ENCODE data around the gene GDPD3. TPM values are rescaled to one million over a fixed set of nuclear protein-coding genes. Genes with fewer than 3 reads are reported as not detected.
A peak's percentile ranks its signal among the peaks of the same experiment; 100 is the strongest.

GDPD3 gene
- total and polyA plus RNA-seq, 9 of the 15 experiments (the other 6 are each of a cell fraction or from before 2014, with no cell fraction given), result 0.47 to 3.9 (median 1.1) TPM

GRCh38 chr16:30087181-30087898 is 26.0 kb downstream of the GDPD3 start (continued):
- TF ChIP-seq KLF16 (IDR thresholded peaks at IDR 0.05) (no peak), ZSCAN29 (IDR thresholded peaks at IDR 0.05) (no peak), CBFA2T3 (IDR thresholded peaks at IDR 0.05) (no peak), ZNF263 (CRISPR knock-in tag; IDR thresholded peaks at IDR 0.05; ENCODE audit: borderline replicate concordance) (0 out of 2 replicates have a peak, but pooled peaks have one; percentile 39), PHTF2 (CRISPR knock-in tag; IDR thresholded peaks at IDR 0.05) (no peak), ZFX (CRISPR knock-in tag; IDR thresholded peaks at IDR 0.05) (no peak), ADNP (tag; IDR thresholded peaks at IDR 0.05) (peak; percentile 44; the same call in 1 of the 2 replicates), ZC3H11A (IDR thresholded peaks at IDR 0.05; ENCODE audit: low read depth, low read length) (no peak), ARID2 (IDR thresholded peaks at IDR 0.05) (no peak), HNRNPUL1 (IDR thresholded peaks at IDR 0.05; ENCODE audit: low read length) (no peak), CBX3 (IDR thresholded peaks at IDR 0.05; ENCODE audit: borderline replicate concordance in 1 of 2, low read length in 2 of 2) (0 out of 3 replicates have a peak, but pooled peaks of 1 of the 2 experiments have one; percentile 44), SRSF9 (IDR thresholded peaks at IDR 0.05; ENCODE audit: borderline replicate concordance, low read depth, low read length) (no peak), NFIX (CRISPR knock-in tag; IDR thresholded peaks at IDR 0.05; ENCODE audit: low read depth) (no peak), CLOCK (CRISPR knock-in tag; IDR thresholded peaks at IDR 0.05; ENCODE audit: borderline replicate concordance) (no peak), ZNF75A (CRISPR knock-in tag; IDR thresholded peaks at IDR 0.05) (no peak), SRSF3 (IDR thresholded peaks at IDR 0.05; ENCODE audit: insufficient read depth, low read length) (no peak), RUNX1 (IDR thresholded peaks at IDR 0.05; ENCODE audit: low read depth) (no peak), SPI1 (IDR thresholded peaks at IDR 0.05; ENCODE audit: borderline replicate concordance, low read depth, low read length) (0 out of 2 replicates have a peak, but pooled peaks have one; percentile 13), PCBP1 (IDR thresholded peaks at IDR 0.05; ENCODE audit: low read depth, low read length, poor library complexity, severe bottlenecking) (no peak), FOXP1 (CRISPR knock-in tag; IDR thresholded peaks at IDR 0.05) (0 out of 2 replicates have a peak, but pooled peaks have one; percentile 39), ETV1 (tag; conservative IDR thresholded peaks at IDR 0.05; ENCODE audit: low read depth) (no peak), NFIC (IDR thresholded peaks at IDR 0.05) (peak; percentile 56), KDM2B (CRISPR knock-in tag; IDR thresholded peaks at IDR 0.05) (no peak), CCAR2 (IDR thresholded peaks at IDR 0.05; ENCODE audit: low read depth, low read length) (no peak)
- TF ChIP-seq, protein P1, sequence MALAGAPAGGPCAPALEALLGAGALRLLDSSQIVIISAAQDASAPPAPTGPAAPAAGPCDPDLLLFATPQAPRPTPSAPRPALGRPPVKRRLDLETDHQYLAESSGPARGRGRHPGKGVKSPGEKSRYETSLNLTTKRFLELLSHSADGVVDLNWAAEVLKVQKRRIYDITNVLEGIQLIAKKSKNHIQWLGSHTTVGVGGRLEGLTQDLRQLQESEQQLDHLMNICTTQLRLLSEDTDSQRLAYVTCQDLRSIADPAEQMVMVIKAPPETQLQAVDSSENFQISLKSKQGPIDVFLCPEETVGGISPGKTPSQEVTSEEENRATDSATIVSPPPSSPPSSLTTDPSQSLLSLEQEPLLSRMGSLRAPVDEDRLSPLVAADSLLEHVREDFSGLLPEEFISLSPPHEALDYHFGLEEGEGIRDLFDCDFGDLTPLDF (CRISPR knock-in tag; IDR thresholded peaks at IDR 0.05), result no peak
- TF ChIP-seq, protein P2, sequence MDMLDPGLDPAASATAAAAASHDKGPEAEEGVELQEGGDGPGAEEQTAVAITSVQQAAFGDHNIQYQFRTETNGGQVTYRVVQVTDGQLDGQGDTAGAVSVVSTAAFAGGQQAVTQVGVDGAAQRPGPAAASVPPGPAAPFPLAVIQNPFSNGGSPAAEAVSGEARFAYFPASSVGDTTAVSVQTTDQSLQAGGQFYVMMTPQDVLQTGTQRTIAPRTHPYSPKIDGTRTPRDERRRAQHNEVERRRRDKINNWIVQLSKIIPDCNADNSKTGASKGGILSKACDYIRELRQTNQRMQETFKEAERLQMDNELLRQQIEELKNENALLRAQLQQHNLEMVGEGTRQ (CRISPR knock-in tag; IDR thresholded peaks at IDR 0.05), result no peak

Measured in K562 (cell line).